IMR-90 (cell line): Measurements from ENCODE around the gene DRAXIN.

ENCODE experiments used
- FOS ChIP-seq: fragments of 150-350 bp; IDR thresholded peaks from 2 replicates; pipeline ENCODE4 v1.6.1; 2016; ENCODE audit warnings: low read depth, low read length
- MAFK ChIP-seq: IDR thresholded peaks from 2 replicates; pipeline ENCODE4 v1.6.1; 2012; ENCODE audit warnings: low read depth, low read length, improper control_type of control experiment
- MXI1 ChIP-seq: IDR thresholded peaks from 2 replicates; pipeline ENCODE4 v1.6.1; 2012; ENCODE audit warnings: low read depth, mild to moderate bottlenecking, low read length, moderate library complexity, borderline replicate concordance
- POLR2A ChIP-seq: IDR thresholded peaks from 2 replicates; pipeline ENCODE4 v1.6.1; 2012; ENCODE audit warnings: mild to moderate bottlenecking, low read depth, low read length
- RAD21 ChIP-seq: IDR thresholded peaks from 2 replicates; pipeline ENCODE4 v1.6.1; 2012; ENCODE audit warnings: low read length, improper control_type of control experiment
- RCOR1 ChIP-seq: IDR thresholded peaks from 2 replicates; pipeline ENCODE4 v1.6.1; 2012; ENCODE audit warnings: mild to moderate bottlenecking, low read length, improper control_type of control experiment; ENCODE audit not compliant: insufficient replicate concordance
- SMC3 ChIP-seq: fragments of 150-350 bp; IDR thresholded peaks from 2 replicates; pipeline ENCODE4 v1.6.1; 2016; ENCODE audit warnings: low read depth, mild to moderate bottlenecking, antibody characterized with exemption, low read length, moderate library complexity
- TF ChIP-seq, protein P1 (sequence below): conservative IDR thresholded peaks from 2 replicates; pipeline ENCODE4 v1.5.1; 2012; ENCODE audit warnings: mild to moderate bottlenecking, low read depth, low read length, improper control_type of control experiment
- TF ChIP-seq, protein P2 (sequence below): fragments of 150-350 bp; IDR thresholded peaks from 2 replicates; pipeline ENCODE4 v1.6.1; 2016; ENCODE audit warnings: low read depth, mild to moderate bottlenecking, low read length, moderate library complexity, borderline replicate concordance

DNA sequence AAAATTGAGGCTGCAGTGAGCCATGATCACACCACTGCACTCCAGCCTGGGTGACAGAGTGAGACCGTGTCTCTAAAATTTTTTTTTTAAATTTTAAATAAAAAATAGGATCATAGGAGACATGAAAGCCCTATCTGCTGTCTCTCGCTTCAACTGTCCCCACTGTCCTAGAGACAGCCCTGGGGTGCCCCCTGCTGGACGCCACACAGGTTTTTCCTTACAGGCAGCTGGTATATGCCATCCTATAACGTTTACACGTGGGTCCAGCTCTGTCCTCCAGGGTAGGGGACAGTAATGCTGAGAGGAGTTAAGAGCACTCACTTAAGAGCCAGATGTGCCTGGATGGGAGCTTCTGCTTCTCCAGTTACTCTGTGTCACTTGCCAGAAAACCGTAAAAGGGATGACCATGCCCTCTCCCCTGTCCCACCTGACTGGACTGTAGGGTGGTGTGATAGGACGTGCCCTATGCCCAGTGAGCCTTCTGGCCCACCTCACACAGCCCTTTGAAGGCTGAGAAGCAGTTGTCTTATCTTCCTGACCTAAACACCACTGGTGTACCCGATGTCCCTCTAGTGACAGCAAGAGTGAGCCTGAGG lies 45.7 kb upstream of the DRAXIN start:
- TF ChIP-seq FOS: no peak
- TF ChIP-seq, protein P1, sequence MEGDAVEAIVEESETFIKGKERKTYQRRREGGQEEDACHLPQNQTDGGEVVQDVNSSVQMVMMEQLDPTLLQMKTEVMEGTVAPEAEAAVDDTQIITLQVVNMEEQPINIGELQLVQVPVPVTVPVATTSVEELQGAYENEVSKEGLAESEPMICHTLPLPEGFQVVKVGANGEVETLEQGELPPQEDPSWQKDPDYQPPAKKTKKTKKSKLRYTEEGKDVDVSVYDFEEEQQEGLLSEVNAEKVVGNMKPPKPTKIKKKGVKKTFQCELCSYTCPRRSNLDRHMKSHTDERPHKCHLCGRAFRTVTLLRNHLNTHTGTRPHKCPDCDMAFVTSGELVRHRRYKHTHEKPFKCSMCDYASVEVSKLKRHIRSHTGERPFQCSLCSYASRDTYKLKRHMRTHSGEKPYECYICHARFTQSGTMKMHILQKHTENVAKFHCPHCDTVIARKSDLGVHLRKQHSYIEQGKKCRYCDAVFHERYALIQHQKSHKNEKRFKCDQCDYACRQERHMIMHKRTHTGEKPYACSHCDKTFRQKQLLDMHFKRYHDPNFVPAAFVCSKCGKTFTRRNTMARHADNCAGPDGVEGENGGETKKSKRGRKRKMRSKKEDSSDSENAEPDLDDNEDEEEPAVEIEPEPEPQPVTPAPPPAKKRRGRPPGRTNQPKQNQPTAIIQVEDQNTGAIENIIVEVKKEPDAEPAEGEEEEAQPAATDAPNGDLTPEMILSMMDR: peak; percentile 74
- TF ChIP-seq, protein P2, sequence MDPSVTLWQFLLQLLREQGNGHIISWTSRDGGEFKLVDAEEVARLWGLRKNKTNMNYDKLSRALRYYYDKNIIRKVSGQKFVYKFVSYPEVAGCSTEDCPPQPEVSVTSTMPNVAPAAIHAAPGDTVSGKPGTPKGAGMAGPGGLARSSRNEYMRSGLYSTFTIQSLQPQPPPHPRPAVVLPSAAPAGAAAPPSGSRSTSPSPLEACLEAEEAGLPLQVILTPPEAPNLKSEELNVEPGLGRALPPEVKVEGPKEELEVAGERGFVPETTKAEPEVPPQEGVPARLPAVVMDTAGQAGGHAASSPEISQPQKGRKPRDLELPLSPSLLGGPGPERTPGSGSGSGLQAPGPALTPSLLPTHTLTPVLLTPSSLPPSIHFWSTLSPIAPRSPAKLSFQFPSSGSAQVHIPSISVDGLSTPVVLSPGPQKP: no peak
- no peak for TF ChIP-seq MAFK
- peak; percentile 59 for TF ChIP-seq SMC3
- no peak for TF ChIP-seq POLR2A
- TF ChIP-seq RAD21: peak; percentile 73
- TF ChIP-seq MXI1: no peak
- TF ChIP-seq RCOR1: no peak
